Embryonic facial prominence (tissue), 1 donor: ENCODE results near the gene SOCS6.
"Not testable (repeated sequence)": the region's sequence is repeated elsewhere in the genome, so short reads cannot be mapped to it uniquely, and the experiment has no call there.

Source experiments
- DNase-seq: peaks from one replicate; pipeline ENCODE4 v3.0.0-alpha.2; 2016; ENCODE audit errors: extremely low spot score

The SOCS6 gene

GRCh38 chr18:70322385-70322784, 33.5 kb downstream of the SOCS6 start:
- DNase-seq = no peak

- no peak for DNase-seq
Observed at GRCh38 chr18:70322928-70323327, 34.1 kb downstream of the SOCS6 start.

- DNase-seq = no peak
Observed at GRCh38 chr18:70324897-70325296, 36.1 kb downstream of the SOCS6 start.

- no peak for DNase-seq
Observed at GRCh38 chr18:70326255-70326654, 37.4 kb downstream of the SOCS6 start.

GRCh38 chr18:70328169-70328568, 39.3 kb downstream of the SOCS6 start:
- no peak for DNase-seq

DNA sequence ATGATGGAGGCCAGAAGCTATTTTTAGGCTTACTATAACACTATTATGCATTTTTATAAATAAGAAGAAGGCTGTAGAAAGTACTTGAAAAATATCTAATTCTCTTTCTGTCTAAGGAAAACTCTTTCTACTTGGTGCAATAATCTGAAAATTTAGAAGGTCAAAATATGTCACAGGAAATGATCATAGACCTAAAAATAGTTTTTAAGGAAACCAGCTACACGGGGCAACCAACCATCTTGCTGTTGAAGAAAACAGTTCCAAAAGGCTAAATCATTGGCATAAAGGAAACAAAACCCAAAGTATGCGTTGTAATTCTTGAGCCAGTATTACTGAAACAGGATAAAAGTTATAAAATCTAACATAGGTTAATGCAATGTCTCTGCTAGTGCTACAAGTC, 40.2 kb downstream of the SOCS6 start:
- DNase-seq = no peak

DNA sequence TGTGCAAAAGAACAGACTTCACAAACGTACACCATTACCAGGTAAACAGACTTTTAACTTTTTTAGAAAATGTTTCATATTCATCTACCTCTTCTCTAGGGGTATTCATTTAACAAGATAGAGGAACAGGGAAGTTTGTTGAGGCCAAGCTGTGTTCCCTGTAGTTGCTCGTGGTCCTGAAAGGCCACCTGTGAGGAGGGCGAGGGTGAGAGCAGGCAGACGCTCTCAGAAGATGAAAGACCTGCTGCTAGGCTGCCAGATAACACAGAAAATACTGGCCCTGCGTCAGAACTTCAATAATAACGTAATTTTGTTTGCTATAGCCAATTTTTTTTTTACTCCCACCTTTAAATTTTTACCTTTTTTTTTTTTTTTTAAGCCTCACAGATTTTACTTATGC, 42.0 kb downstream of the SOCS6 start:
- no peak for DNase-seq

- DNase-seq = no peak
Observed at GRCh38 chr18:70331456-70332097, 42.7 kb downstream of the SOCS6 start.

DNA sequence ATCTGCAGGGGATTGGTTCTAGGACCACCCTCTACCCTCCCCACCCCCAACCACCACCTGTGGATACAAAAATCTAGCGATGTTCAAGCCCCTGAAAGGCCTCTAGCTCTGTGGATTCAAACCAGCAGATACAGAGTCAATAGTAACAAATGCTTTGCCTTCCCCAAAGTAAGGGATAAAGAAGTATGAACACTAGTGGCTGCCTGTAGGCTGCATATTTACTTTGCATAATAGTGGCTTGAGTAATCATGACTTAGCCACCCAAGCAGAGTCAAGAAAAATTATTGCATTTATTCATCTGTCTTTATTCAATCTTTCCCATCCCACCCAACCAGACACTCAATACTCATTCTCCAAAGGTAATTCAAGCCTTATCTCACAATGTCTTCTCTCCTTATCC, 43.8 kb downstream of the SOCS6 start:
- no peak for DNase-seq

- no peak for DNase-seq
Observed at GRCh38 chr18:70333316-70333715, 44.5 kb downstream of the SOCS6 start.

GRCh38 chr18:70333757-70334156, 44.9 kb downstream of the SOCS6 start:
- no peak for DNase-seq

DNA sequence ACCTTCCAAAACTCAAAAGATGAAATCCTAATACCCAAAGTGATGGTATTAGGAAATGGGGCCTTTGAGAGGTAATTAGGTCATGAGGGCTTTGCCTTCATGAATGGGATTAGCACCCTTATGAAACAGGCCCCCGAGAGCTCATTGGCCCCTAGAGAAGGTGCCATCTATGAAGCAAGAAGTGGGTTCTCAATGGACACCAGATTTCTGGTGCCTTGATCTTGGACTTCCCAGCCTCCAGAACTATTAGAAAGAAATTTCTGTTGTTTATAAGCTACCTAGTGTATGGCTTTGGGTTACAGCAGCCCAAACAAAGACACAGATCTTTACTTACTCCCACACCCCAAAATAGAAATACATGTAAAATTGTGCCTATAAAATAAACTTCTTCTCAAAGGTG, 45.4 kb downstream of the SOCS6 start:
- DNase-seq = no peak

DNA sequence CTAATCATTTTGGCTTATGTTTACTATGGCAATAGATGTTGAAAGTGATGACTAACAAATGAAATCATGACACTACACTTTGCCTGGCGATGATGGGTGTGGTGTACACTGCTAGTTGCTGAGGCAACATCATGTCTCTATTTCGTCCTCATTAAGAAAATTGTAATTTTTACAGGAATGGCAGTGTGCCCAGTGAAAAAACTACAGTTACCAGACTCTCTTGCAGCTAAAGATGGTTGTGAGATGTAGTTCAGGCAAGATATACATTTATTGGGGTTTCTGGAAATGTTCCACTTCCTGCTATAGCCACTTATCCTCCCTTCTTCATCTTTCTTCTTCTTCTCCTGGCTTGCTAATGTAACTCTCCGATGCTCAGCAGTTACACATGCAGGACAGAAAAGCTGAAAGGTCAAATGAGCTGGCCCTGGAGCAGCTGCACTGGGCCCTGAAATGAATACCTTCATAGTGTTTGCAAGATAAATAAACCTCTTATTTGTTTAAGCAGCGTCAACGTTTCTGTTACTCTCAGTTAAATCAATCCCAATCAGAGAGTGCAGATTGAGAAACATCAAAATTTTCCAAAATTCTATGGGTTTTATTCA, 46.0 kb downstream of the SOCS6 start:
- DNase-seq = no peak

GRCh38 chr18:70335892-70336726, 47.3 kb downstream of the SOCS6 start:
- no peak for DNase-seq

DNA sequence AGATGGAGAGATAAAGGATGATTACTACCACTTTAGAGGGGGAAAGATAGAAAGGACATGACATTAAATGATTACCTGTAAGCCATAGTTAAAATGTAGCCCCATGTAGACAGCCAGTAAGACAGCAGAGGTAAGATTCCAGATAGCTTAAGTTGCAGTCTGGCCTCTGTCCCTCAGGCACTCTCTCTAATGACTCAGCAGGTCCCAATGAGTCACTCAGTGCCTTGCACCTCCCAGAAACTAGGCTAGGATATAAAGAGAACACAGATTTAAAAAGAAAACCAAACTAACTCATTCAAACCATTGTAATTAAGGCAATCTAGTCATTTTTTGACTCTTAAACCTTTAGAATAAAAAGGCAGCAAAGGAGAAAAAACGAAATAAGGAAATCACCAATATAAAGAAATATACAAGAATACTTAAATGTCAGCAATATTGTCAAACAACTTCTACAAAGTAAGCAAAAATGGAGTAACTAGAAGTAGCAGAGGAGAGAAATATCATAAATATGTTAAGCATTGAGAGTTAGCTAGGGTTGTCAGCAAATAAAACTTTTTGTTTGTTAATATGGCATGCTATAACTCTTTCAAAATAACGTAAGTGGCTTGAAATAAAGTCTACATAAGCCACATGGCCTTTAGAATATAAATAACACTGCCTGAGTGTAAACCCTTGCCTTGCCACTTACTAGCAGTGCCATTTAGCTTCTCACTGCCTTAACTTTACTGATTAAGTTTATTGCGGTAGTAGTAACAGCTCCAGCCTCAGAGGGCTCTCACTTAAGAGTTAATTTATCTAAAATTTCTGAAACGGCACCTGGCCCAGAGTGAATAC, 48.5 kb downstream of the SOCS6 start:
- DNase-seq = no peak

- DNase-seq = no peak
Observed at GRCh38 chr18:70338890-70339289, 50.0 kb downstream of the SOCS6 start.

DNA sequence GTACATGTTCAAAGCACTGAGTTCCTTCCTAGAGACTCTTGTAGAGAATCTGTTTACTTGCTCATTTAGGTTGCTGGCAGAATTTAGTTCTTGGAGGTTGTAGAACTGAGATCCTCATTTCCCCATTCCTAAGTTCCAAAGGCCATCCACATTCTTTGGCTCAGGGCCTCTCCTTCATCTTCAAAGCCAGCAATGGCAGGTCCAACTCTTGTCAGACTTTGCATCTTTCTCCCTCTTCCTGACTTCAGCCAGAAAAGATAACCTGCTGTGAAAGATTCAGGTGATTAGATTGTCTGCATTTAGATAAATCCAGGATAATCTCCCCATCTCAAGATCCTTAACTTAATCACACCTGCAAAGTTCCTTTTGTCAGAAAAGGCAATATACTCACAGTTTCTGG, 51.1 kb downstream of the SOCS6 start:
- DNase-seq = no peak

DNA sequence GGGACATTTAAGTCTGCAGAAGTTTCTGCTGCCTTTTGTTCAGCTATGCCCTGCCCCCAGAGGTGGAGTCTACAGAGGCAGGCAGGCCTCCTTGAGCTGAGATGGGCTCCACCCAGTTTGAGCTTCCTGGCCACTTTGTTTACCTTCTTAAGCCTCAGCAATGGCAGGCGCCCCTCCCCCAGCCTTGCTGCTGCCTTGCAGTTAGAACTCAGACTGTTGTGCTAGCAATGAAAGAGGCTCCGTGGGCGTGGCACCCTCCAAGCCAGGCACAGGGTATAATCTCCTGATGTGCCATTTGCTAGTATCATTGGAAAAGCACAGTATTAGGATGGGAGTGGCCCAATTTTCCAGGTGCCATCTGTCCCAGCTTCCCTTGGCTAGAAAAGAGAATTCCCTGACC, 59.6 kb downstream of the SOCS6 start:
- not testable (repeated sequence) for DNase-seq

GRCh38 chr18:70349316-70349715, 60.5 kb downstream of the SOCS6 start:
- no peak for DNase-seq

DNA sequence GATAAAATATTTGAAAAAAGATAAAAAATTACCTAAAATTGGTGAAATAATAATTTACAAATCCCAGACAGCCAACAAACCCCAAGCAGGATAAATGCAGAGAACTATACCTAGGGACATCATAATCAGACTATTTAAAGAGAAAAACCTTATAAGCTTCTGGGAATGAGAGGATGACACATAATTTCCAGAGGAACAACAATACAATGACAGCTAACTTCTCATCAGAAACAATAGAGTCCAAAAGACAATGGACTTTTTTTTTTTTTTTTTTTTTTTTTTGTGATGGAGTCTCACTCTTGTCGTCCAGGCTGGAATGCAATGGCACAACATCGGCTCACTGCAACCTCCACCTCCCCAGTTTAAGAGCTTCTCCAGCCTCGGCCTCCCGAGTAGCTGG, 65.2 kb downstream of the SOCS6 start:
- no peak for DNase-seq

DNA sequence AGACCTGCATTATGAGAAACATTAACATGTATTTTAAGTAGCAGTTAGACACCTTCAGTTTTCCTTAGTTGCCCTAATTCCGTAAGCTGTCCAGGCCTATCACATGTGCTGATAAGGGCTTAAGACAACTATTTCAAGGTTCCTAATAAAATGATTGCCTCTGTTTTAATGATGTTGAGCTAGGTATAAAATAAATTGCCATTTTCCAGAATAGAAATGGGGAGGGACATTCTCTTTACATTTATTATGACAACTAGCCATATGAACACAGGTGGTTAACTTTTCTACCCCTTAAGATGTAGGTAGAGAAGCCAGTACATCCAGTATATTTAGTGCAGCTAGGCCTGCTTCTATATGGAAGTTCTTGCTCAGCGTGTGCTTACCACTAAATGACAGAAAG, 65.9 kb downstream of the SOCS6 start:
- no peak for DNase-seq
